Gastroesophageal sphincter (tissue), 3 donors: ENCODE results near the gene RERE.

Source experiments
- EP300 ChIP-seq: sonication (generic); formaldehyde crosslinking; IDR thresholded peaks from one replicate; pipeline ENCODE4 v1.6.1; 2017; ENCODE audit warnings: antibody characterized with exemption, mild to moderate bottlenecking
- POLR2A ChIP-seq, 2 donors: fragments of 450-650 bp; IDR thresholded peaks; one replicate each; pipeline ENCODE4 v1.6.1; 2017; ENCODE audit warnings: antibody characterized with exemption in 2 of 2, mild to moderate bottlenecking in 2 of 2, moderate library complexity in 1 of 2
- TF ChIP-seq, protein P1 (sequence below), 4 experiments: fragments of 200-600 bp in 2 of 4; fragments of 450-650 bp in 2 of 4; sonication (generic) in 1 of 4; IDR thresholded peaks; one replicate each; pipeline ENCODE4 v1.5.1; 2017 to 2019; ENCODE audit warnings: antibody characterized with exemption in 4 of 4, mild to moderate bottlenecking in 2 of 4, moderate library complexity in 2 of 4

DNA sequence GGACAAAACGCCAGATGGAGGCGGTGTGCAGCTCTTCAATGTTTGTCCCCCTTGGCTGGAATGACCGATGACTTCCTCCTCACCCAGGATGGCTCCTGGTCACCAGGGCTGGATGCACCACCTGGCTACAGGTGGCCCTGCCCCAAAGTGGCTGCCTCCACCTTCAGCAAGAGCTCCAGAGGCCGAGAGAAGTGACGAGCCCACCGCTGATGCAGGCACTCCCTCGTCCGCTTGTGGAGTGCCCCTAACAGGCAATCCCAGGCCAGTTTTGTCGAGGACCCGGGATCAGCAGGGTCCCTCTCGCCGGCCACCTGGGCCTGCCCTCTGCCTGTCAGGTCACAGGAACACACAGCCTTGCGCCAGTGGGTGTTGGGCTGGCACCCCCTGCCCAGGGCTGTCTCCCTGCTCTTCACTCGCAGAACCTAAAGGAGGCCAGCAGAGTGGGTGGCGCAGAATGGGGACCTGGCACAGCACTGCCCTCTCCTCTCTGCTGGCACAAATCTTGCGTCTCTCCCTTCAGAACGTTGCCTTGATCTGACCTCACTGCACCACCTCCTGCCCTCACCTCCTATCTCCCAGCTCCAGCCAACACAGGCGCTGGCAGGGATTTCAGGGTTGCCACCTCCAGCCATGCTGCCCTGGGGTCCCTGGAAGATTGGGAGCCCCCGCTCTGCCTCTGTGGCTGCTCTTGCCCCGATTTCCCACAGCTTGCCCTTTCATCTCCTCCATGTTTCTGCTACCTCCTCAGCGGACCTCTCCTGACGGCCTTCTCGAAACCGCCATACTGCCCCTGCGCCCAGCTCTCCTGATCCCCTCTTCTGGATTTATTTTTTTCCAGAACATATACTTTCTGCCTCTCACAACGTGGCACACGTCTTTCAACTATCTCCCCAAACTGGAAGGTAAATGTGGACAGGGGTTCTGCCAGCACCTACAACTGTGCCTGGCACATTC lies 460.9 kb downstream of the RERE start:
- TF ChIP-seq, protein P1, sequence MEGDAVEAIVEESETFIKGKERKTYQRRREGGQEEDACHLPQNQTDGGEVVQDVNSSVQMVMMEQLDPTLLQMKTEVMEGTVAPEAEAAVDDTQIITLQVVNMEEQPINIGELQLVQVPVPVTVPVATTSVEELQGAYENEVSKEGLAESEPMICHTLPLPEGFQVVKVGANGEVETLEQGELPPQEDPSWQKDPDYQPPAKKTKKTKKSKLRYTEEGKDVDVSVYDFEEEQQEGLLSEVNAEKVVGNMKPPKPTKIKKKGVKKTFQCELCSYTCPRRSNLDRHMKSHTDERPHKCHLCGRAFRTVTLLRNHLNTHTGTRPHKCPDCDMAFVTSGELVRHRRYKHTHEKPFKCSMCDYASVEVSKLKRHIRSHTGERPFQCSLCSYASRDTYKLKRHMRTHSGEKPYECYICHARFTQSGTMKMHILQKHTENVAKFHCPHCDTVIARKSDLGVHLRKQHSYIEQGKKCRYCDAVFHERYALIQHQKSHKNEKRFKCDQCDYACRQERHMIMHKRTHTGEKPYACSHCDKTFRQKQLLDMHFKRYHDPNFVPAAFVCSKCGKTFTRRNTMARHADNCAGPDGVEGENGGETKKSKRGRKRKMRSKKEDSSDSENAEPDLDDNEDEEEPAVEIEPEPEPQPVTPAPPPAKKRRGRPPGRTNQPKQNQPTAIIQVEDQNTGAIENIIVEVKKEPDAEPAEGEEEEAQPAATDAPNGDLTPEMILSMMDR (IDR thresholded peaks at IDR 0.05): no peak
- TF ChIP-seq POLR2A (IDR thresholded peaks at IDR 0.05) (no peak), EP300 (no peak)
